Suppressor macrophage treated with lipopolysaccharide for 4 hours (primary cell): Measurements from ENCODE around the gene ATG16L2.

ENCODE experiments used
- DNase-seq: peaks from one replicate; pipeline ENCODE4 v3.0.0-alpha.2; 2020

ATG16L2 gene

DNA sequence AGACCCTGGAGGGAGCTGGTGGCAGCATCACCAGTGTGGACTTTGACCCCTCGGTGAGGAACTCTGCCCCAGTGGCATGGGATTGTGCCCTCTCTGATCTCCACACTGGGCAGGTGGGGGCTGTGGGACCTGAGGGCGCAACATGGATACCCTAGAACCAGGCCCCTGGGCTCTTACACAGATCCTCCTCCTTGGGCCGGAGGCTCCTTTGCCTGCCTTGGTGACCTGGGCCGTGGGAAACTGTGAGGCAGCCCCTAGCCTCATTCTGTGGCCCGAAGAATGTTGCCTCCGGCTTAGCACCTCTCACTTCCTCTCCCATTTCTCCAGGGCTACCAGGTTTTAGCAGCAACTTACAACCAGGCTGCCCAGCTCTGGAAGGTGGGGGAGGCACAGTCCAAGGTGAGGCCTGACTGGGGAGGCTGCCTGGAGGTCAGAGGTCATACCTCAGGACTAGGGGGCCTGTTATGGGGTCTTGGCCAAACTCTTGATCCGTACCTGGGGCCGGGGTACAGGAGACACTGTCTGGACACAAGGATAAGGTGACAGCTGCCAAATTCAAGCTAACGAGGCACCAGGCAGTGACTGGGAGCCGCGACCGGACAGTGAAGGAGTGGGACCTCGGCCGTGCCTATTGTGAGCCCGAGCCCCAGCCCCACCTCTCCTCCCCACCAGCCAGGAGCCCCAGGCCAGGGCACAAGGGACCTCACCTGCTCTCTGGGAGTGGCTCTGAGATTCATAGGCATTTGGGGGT lies 12.2 kb downstream of the ATG16L2 start:
- DNase-seq = no peak

DNA sequence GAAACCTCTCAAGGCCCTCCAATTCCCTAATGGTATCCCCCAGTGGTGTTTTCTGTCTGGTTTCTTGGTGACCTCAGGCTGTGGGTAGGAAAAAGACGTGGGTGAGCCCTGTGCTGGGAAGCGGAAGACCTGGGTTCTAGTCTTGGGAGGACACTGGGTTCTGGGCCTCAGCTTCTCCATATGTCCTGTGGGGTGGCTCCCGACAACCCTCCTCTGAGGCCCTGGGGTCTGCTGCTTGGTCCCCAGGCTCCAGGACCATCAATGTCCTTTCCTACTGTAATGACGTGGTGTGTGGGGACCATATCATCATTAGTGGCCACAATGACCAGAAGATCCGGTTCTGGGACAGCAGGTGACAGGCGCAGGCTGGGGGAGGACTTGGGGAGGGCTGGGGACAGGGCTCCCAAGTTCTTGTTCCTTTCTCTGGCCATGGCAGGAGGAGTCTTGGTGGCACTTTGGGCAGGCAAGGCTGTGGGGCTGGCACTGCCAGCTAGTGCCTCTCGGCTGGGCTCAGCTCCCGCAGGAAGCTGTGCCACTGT lies 12.8 kb downstream of the ATG16L2 start:
- no peak for DNase-seq

DNA sequence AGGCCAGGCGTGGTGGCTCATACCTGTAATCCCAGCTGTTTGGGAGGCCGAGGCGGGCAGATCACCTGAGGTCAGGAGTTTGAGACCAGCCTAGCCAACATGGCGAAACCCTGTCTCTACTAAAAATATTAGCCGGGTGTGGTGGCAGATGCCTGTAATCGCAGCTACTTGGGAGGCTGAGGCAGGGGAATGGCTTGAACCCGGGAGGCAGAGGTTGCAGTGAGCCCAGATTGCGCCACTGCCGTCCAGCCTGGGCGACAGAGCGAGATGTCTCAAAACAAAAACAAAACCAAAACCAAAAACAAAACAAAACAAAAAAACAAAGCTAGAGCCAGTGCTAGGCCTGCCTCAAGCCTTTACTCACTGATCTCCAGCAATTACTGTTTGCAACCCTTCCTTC lies 13.4 kb downstream of the ATG16L2 start:
- peak; percentile 82 for DNase-seq

DNA sequence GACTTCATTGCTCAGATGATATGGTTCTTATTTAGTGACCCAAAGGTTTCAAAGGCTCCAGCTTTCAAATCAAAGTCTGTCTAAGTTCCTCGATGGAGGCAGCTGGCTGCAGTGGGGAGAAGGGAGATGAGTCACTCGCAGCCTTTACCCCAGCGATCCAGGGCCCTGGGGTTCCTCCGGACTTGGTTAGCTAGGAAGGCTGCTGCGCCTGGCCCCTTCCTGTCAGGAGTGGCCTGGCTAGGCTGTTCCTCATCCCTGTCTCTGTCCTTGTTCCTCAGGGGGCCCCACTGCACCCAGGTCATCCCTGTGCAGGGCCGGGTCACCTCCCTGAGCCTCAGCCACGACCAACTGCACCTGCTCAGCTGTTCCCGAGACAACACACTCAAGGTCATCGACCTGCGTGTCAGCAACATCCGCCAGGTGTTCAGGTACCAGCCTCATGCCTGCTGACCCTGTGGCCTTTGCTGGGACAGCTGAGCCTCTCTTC lies 13.9 kb downstream of the ATG16L2 start:
- peak; percentile 72 for DNase-seq

DNA sequence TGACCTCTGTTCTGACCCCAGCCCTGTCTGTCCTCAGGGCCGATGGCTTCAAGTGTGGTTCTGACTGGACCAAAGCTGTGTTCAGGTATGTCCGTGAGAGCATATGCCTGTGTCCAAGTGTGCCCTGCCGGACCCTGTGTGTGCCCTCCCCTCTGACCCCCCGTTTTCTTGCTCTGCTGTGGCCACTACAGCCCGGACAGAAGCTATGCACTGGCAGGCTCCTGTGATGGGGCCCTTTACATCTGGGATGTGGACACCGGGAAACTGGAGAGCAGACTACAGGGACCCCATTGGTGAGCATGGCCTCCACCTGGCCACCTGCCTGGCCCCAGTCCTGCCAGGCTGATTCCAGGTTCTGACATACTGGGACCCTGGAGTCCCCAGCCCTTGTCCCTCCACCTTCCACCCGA lies 14.5 kb downstream of the ATG16L2 start:
- DNase-seq = no peak

DNA sequence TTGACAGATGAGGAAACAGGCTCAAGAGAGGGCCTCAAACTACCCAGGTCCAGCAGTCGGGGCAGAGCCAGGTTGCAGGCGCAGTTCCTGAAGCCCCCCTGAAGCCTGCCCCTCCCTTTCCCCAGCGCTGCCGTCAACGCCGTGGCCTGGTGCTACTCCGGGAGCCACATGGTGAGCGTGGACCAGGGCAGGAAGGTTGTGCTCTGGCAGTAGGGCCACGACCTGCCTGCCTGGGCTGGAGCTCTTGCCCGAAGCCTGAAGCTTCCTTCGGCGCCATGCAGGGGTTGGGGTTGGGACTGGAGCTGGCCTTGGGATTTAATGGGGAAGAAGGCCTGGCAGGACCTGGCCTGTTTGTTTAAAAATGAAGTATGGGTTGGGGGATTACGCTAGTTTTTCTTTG lies 15.0 kb downstream of the ATG16L2 start:
- DNase-seq = no peak

DNA sequence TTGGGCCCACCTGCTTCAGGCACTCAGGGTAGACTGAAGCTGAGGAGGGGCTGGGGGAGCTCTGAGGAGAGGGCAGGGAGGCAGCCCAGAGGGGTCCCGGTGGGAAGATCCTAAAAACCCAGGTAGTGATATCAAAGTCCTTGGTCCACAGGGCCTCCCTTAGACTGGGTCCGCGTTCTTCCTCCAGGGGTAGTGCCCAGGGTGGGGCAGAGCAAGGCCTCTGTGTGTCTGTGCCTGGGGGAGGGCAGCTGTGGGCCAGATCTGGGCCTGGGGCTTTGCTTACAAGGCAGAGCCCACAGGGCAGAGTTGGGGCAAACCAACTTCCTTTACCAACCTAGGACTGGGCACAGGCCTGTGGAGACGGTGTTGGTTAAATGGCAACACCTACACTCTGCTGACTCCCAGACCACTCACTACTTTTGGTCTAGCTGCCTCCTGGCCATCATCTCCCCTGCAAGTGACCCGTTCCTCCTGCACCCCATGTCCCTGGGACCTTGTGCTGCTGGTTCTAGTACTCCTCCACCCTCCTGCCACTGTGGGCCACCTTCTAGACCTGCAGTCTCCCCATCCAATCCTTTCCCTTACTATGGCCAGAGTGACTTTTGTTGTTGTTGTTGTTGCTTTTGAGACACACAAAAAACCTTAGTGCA lies 15.8 kb downstream of the ATG16L2 start:
- DNase-seq = no peak

DNA sequence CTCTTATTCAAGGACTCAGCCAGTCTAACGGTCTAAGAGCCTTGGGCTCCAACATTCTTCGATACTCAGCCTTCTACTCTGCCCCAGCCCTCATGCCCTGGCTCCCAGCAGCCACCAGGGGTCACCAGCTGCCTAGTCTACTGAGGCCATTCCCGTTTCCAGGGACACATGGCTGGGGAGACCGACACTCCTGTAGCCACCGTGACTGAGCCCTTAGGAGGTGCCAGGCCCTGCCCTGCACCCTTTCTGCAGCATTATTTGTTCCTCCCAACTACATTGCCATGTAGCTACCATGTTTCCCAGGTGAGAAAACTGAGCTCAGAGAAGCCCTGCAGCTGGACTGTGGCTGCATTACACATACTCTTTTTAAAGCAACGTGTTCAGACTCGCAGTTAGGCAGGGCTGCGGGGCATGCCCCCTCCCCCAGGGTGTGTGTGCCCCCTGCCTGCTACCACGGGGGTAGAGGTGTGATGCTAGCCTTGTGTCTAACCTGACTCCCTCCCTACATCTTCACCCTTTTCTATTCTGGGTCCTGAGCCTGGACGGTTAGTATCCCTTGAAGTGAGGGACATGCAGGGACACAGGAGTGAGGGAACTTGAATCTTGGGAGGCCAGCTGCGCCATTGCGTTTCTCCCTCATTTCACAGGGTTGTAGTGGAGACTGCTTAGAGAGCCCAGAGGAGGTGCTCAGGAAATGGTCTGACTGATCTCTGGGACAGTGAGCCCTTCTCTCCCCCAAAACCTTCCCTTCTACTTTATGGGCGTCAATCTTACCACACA lies 17.5 kb downstream of the ATG16L2 start:
- DNase-seq = peak; percentile 74

DNA sequence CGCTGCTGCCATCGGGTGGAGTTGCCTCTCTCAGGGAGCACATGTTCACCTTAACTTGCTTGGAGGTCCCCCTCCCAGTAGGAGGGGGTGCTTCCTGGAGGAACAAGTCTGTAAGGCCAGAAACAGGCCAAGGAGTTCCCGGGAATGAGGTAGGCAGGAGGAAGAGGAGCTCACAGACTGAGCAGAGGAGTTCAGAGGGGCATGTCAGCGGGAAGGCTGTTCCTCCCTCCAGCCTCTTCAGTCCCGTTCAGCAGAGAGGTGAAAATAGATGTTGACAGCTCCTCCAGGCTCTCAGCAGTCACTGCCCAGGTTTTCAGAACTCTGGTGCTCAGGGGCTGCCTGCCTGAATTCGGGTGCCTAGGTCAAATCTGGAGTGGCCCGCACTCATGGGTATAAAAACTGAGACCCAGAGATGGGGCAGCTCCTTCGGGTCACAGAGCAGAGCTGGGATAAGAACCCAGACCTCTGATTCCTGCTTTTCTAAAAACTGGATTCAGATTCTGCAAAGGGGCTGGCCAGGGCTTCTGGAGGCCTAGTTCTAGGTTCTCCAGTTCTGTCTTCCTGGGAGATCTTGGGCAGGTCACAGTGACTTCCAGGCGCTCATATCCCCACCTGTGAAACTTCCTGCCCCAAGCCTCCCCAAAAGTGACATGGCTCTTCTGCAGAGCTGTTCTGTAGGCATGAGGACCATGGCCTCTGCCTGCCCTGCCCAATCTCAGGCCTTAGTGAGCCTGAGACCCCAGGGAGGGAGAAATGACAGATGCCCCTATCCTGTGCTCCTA lies 18.3 kb downstream of the ATG16L2 start:
- DNase-seq = no peak

DNA sequence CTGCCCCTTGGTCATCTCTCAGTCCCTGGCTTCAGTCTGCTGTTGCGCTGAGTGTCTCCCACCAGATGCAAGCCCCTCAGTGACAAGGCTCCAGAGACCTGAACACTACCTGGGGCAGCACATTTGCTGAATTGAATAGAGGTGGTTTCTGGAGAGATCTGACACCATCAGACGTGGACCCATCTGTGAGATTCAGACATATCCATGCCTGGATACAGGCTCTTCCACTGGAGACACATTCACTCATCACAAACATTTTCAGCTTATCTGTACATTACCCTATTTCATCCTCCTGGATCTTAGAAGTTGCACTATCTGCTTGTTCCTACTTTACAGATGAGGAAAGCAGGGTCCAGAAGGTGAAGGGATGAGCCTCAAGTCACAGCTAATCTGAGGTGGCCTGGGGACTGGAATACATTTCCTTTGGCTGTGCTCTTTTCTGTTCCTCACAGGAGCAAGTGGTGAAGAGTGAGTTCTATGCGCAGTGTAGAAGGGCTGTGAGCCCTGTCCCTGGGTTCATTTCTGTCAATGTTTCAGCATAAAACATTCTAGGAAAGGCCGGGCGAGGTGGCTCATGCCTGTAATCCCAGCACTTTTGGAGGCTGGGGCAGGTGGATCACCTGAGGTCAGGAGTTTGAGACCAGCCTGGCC lies 19.0 kb downstream of the ATG16L2 start:
- DNase-seq = no peak

DNA sequence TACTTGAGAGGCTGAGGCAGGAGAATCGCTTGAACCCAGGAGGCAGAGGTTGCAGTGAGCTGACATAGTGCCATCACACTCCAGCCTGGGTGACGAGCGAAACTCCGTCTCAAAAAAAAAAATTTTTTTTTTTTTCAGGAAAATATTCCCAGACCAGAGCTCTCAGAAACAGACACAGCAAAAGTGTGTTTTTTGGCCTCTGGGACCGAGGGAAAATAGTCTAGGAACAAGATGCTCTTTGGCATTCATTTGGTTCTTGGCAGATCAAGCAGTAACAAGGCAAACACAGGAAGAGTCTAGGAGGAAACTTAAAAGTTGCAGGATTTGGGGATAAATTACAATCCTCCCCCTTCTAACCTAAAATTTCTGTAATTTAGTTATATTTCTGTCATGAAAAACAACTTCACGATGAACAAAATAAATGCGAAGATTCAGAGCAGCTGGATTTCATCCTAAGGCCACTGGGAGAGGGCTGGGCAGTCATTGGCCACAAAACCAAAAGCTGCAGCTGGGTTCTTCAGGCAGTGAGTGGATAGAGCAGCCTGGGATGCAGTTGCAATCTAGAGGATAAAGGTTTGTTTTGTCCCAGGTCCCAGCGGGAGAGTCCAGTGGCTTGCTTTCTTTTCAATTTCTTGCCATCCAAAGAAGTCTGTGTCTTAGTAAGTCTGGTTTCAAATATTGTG lies 19.7 kb downstream of the ATG16L2 start:
- DNase-seq = no peak

DNA sequence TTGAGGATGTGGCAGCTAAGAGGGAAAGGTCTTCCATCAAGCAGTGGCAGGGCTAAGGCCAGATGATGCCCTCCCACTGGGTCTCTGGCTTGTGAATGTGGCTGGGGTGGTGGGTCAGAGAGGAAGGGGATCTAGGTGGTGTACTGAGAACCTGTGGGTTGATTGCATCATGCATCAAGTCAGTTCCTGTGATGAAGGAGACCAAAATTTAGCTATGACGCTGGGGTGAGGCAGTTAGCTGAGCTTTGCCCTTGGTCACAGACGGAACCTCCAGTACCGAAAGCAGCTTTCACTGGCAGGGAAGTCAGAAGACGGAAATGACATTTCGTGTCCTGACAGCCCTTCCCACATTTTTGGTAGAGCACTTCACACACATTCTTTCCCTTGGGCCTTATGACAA lies 20.7 kb downstream of the ATG16L2 start:
- DNase-seq = peak; percentile 81

DNA sequence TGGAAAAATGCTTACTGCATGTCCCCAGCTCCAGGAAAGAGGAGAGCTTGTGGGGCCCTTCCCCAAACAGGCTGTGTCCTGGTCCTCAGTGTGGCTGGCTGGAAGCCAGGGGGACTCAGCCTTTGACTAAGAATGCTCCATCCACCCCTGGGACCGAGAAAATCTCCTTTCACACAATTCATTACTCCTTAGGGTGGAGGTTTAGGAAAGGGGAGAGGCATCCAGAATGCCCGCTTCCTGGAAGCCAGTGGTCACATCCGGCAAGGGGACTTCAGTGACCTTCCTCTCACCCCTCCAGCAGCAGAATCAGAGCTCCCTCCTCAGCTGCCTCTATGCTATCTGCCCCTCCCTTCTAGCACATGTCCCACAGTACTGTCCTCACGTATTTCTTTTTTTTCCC lies 21.9 kb downstream of the ATG16L2 start:
- no peak for DNase-seq

DNA sequence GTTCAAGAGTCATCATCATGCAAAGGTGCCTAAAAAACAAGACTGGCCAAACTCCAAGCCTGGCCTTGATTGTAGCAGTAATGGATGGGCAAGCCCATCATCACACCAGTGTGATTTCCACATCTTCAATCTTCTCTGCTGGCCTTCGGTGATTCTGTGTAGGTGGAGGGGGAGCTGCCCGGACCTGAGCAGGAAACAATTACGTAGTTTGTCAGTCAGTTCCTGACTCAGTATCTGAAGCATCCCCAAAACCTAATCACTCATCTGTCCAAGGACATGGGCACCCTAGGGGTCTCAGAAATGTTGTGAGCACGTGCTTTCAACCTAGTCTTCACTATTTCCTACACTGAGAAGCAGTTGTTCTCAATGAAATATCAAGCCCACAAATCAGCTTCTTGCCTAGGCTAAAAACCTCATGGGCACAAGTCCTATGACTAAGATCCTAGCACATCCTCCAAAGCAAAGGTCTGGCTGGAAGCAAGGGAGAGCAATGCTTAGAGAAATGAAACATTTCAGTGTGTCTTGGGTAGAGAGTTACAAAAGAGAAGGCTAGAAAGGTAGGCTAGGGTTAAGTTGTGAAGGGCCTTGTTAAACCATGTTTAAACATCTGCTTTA lies 24.6 kb downstream of the ATG16L2 start:
- no peak for DNase-seq

DNA sequence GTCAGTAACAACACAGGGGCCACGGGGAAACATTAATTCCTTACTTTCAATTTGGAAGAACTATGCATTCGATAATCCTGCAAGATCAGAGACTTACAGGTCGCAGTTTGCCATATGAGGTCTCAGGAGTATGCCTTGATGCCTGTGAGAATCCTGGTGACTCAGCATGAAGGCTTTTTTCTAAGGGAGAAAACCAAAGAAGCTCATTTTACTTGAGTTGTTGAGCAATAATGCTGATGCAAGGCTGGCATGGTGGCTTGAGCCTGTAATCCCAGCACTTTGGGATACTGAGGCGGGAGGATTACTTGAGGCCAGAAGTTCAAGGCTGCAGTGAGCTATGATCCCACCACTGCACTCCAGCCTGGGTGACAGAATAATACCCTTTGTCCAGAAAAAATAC lies 26.6 kb downstream of the ATG16L2 start:
- DNase-seq = no peak

DNA sequence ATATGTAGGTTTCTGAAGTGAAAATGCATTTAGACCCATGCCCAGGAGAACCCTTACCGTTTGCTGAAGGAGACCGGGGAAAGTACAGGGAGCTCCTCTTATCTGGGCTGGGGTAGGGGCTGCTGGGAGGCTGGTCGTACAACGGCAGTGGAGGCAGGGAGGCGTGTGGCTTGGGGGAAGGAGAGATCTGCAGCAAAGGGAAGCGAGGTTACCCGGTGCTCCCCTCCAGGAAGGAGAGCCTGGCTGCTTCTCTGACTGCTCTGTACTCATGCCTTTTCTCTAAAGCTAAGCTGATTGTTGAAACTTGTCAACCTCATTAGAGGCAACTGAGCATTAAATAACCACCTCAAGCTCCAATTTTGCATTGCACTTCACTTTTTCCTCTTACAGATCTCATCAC lies 27.2 kb downstream of the ATG16L2 start:
- DNase-seq = no peak

DNA sequence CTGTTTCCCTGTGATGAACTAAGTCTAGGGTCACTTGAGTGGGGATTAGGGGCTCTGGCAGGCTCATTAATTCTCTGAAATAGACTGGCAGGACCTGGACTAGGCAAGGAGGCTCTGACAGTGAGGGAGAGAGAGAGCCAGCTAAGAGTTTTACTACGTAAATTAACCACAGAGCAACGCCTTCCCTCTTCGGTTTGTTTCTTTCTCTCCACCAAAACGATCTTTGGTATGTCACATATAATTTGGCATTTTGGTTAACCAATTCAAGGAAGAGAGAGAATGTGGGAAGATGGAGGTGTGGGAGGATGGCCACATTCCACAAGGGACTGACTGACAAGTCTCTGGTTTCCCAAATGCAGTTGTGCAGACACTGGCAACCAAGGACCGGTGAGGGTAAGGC lies 27.9 kb downstream of the ATG16L2 start:
- no peak for DNase-seq

DNA sequence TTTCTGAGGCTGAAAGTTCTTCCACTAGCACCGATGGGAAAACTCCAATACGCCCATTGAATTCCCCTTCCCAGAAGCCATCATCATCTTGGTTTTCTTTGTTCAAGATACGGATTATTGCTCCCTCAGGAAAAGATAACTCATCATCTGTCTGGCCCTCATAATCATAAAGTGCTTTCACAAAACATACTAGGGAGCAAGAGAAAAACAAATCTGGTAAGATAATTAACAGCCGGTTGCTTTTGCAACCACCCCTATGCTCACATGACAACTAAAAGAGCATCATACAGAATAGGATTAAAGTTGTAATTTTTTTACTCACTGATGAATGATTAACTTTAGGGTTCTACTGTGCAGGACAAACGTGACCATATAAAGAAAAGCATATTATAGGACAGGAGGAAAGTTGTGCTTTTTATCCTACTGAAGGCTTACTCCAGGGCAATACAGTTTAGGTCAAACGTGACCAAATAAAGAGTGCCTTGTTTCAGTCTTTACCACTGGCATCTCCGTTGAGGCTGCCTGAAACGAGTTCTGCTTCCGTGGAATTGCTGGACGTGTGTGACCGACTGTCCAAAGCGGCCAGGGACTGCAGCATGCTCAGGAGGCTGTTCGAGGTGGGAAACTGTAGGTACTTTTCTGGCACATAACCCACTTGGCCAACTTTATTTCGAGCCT lies 28.6 kb downstream of the ATG16L2 start:
- no peak for DNase-seq

DNA sequence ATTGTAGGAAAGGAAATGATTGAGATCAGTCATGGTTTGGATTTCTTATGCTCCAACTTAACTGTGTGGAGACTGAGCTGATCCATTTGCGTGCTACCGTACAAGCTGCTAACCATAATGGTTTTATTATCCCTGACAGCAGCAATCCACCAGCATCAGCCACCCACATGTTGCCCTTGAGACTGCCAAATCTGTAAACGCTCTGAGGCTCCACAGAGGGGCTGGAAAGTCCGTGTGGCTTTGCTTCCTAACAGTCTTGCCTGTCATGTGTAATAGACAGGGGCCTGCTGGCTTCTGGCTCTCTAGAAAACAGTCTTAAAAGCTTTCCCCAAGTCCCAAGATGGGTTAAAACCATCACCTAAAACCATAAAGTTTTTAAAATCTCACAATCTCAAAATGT lies 30.1 kb downstream of the ATG16L2 start:
- DNase-seq = no peak

DNA sequence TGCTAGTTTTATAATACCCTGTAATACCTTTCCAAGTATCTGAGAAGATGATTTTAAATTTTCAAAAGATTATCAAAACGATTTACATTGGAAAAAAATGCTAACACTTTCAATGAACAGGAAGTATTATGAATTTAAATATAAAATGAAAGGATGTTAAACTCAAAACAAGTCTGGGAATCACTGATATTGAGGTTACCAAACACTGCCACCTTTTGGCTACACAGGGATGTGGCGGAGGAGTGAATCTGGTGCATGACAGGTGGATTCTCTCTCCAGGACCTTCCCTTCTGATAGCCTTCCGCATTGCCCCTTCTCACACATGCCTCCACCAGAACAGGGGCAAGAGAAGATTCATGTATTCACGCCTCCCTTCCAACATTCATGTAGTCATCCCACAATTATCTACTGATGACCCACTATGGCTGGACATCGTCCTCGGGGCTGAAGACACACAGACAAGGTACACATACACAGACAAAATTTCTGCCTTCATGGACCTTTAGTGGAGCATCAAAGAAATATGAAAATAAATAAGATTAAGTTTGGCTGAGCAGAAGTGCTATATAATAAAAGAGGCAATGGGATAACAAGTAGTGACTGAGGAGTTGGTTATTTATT lies 34.7 kb downstream of the ATG16L2 start:
- DNase-seq = peak; percentile 52
